GM23338 (cell line): Measurements from ENCODE around the gene PIK3R5. TPM values are rescaled to one million over a fixed set of nuclear protein-coding genes. Genes with fewer than 3 reads are reported as not detected.

Experiments
- ATAC-seq: fragments of 200-7000 bp; cut with Tn5 transposase; 3 replicates; pipeline ENCODE4 v1.9.1; 2020
- DNase-seq: peaks from one replicate; pipeline ENCODE4 v3.0.0-alpha.2; 2015; ENCODE audit warnings: low spot score
- H2AFZ ChIP-seq: fragments of 200-600 bp; sonication (generic); 2 replicates; pipeline ENCODE4 v1.8.0; 2016; ENCODE audit warnings: antibody characterized with exemption, mild to moderate bottlenecking, moderate library complexity
- H3F3A ChIP-seq: fragments of 200-600 bp; sonication (generic); replicated peaks from 2 replicates; pipeline ENCODE4 v1.8.0; 2017; ENCODE audit warnings: antibody characterized with exemption, mixed run types, low read depth
- H3K27ac ChIP-seq: fragments of 200-600 bp; sonication (generic); 2 replicates; pipeline ENCODE4 v1.6.1; 2016; ENCODE audit warnings: low read depth
- H3K27me3 ChIP-seq: fragments of 200-600 bp; sonication (generic); 2 replicates; pipeline ENCODE4 v1.8.0; 2016; ENCODE audit warnings: mild to moderate bottlenecking, mixed run types, moderate library complexity; ENCODE audit not compliant: insufficient read depth
- H3K36me3 ChIP-seq: fragments of 200-600 bp; sonication (generic); 2 replicates; pipeline ENCODE4 v1.8.0; 2016; ENCODE audit warnings: mild to moderate bottlenecking; ENCODE audit not compliant: insufficient read depth
- H3K4me1 ChIP-seq: fragments of 200-600 bp; sonication (generic); 2 replicates; pipeline ENCODE4 v1.8.0; 2016; ENCODE audit warnings: mild to moderate bottlenecking, moderate library complexity; ENCODE audit not compliant: insufficient read depth
- H3K4me2 ChIP-seq: fragments of 200-600 bp; sonication (generic); 2 replicates; pipeline ENCODE4 v1.7.1; 2017; ENCODE audit warnings: mixed run types
- H3K4me3 ChIP-seq: fragments of 200-600 bp; sonication (generic); 2 replicates; pipeline ENCODE4 v1.6.1; 2016; ENCODE audit warnings: mixed run types
- H3K79me2 ChIP-seq: fragments of 200-600 bp; sonication (generic); replicated peaks from 2 replicates; pipeline ENCODE4 v1.8.0; 2017; ENCODE audit warnings: mild to moderate bottlenecking; ENCODE audit not compliant: insufficient read depth
- H3K9me2 ChIP-seq: fragments of 200-600 bp; sonication (generic); 2 replicates; pipeline ENCODE4 v1.8.0; 2017; ENCODE audit not compliant: insufficient read depth
- H4K20me1 ChIP-seq: fragments of 200-600 bp; sonication (generic); replicated peaks from 2 replicates; pipeline ENCODE4 v1.8.0; 2017; ENCODE audit warnings: mild to moderate bottlenecking; ENCODE audit not compliant: insufficient read depth
- H3K27ac Mint-ChIP-seq: 2 replicates; pipeline ENCODE4 v1.8.0; 2020; ENCODE audit warnings: inconsistent platforms, mild to moderate bottlenecking, moderate library complexity, mixed read lengths
- H3K27me3 Mint-ChIP-seq: 3 replicates; pipeline ENCODE4 v1.8.0; 2022; ENCODE audit warnings: low read depth, mild to moderate bottlenecking, moderate library complexity, mixed read lengths, inconsistent platforms; ENCODE audit not compliant: insufficient read depth, poor library complexity
- H3K36me3 Mint-ChIP-seq: 3 replicates; pipeline ENCODE4 v1.8.0; 2021; ENCODE audit warnings: low read depth, mild to moderate bottlenecking, inconsistent platforms, moderate library complexity, mixed read lengths
- H3K4me1 Mint-ChIP-seq: 3 replicates; pipeline ENCODE4 v1.8.0; 2020; ENCODE audit warnings: mild to moderate bottlenecking, inconsistent platforms, mixed read lengths
- H3K4me3 Mint-ChIP-seq: 3 replicates; pipeline ENCODE4 v1.8.0; 2021; ENCODE audit warnings: moderate library complexity, mild to moderate bottlenecking, inconsistent platforms, mixed read lengths
- H3K9me3 Mint-ChIP-seq: 3 replicates; pipeline ENCODE4 v1.8.0; 2020; ENCODE audit warnings: moderate library complexity, mild to moderate bottlenecking, inconsistent platforms, mixed read lengths
- CTCF ChIP-seq, 2 experiments: fragments of 200-600 bp in 1 of 2; sonication (generic) in 1 of 2; conservative IDR thresholded peaks; 2 replicates each; pipeline versions ENCODE4 v1.5.1 to v1.6.1; 2016 to 2017; ENCODE audit warnings: antibody characterized with exemption in 2 of 2, low read depth in 2 of 2, mild to moderate bottlenecking in 2 of 2, moderate library complexity in 1 of 2
- ETS1 ChIP-seq: IDR thresholded peaks from 2 replicates; pipeline ENCODE4 v1.6.1; 2016; ENCODE audit warnings: antibody characterized with exemption
- JUNB ChIP-seq: IDR thresholded peaks from one replicate; pipeline ENCODE4 v1.6.1; 2016; ENCODE audit warnings: antibody characterized with exemption; ENCODE audit not compliant: unreplicated experiment
- REST ChIP-seq: IDR thresholded peaks from one replicate; pipeline ENCODE4 v1.6.1; 2018; ENCODE audit warnings: antibody characterized with exemption; ENCODE audit not compliant: unreplicated experiment
- ZNF331 ChIP-seq: fragments of 250-450 bp; sonication (Bioruptor Pico); IDR thresholded peaks from 2 replicates; pipeline ENCODE4 v1.5.0; 2020; ENCODE audit warnings: low read depth, mild to moderate bottlenecking, moderate library complexity
- polyA plus RNA-seq: library from polyadenylated mRNA; unstranded; fragments of >200 nt; fragmentation: Nextera tagmentation; extraction: Ambion mirVana; gene quantifications from 2 replicates; pipeline ENCODE4 v1.2.1, GENCODE V29; 2016
- total RNA-seq: library from RNA; depleted of rRNA; stranded (reverse); fragments of >200 nt; shearing (Covaris generic); gene quantifications from 2 replicates; pipeline ENCODE4 v1.2.3, GENCODE V29; 2014

The PIK3R5 gene
- total and polyA plus RNA-seq, 2 experiments from 2014 or later, result 1.7 to 9.4 TPM

GRCh38 chr17:8975091-8975725 lies 9.7 kb upstream of the PIK3R5 start:
- DNase-seq, result no peak
- Histone ChIP-seq H3K4me3 (no peak overlapping the region), H3K9me2 (no peaks in the 10 kb centered on the region), H3K4me2 (no peak overlapping the region), H3F3A (no peaks in the 10 kb centered on the region), H3K27me3 (no peaks in the 10 kb centered on the region), H3K4me1 (no peaks in the 10 kb centered on the region), H3K36me3 (no peaks in the 10 kb centered on the region), H2AFZ (no peak overlapping the region), H4K20me1 (no peaks in the 10 kb centered on the region), H3K27ac (no peak overlapping the region), H3K79me2 (no peaks in the 10 kb centered on the region)
- Mint-ChIP-seq H3K4me3 (no peak overlapping the region), H3K9me3 (peaks cover 27% of the 10 kb centered on the region), H3K4me1 (no peaks in the 10 kb centered on the region), H3K27ac (no peak overlapping the region), H3K36me3 (peaks cover 4% of the 10 kb centered on the region; the same call in 2 of the 3 replicates), H3K27me3 (peaks cover 5% of the 10 kb centered on the region)
- ATAC-seq, result no peak; the same call in 2 of the 3 replicates
- TF ChIP-seq CTCF (conservative IDR thresholded peaks at IDR 0.05; ENCODE audit: low read depth in 2 of 2) (peak in 1 of 2 experiments; percentile 34; a peak in 2 of 4 replicates), REST (no peak)

- no peak for DNase-seq
- peaks cover 1% of the 10 kb centered on the region; the same call in 1 of the 2 replicates for H3K4me1 ChIP-seq
- Mint-ChIP-seq H3K4me1 (no peaks in the 10 kb centered on the region; the same call in 2 of the 3 replicates), H3K27me3 (peaks cover 14% of the 10 kb centered on the region), H3K36me3 (peaks cover 12% of the 10 kb centered on the region), H3K9me3 (peaks cover 41% of the 10 kb centered on the region), H3K4me3 (no peak overlapping the region), H3K27ac (no peak overlapping the region)
- no peaks in the 10 kb centered on the region for H3F3A ChIP-seq
- H3K27ac ChIP-seq, result no peak overlapping the region
- no peak overlapping the region for H2AFZ ChIP-seq
- H3K36me3 ChIP-seq, result no peaks in the 10 kb centered on the region
- no peaks in the 10 kb centered on the region for H3K9me2 ChIP-seq
- H3K4me2 ChIP-seq, result no peak overlapping the region
- H4K20me1 ChIP-seq, result no peaks in the 10 kb centered on the region
- H3K4me3 ChIP-seq, result no peak overlapping the region
- TF ChIP-seq ZNF331, result no peak
- no peak for ATAC-seq
- no peaks in the 10 kb centered on the region for H3K79me2 ChIP-seq
- peaks cover 5% of the 10 kb centered on the region for H3K27me3 ChIP-seq
These were observed 4.4 kb upstream of the PIK3R5 start for GRCh38 chr17:8969901-8970300.

GRCh38 chr17:8968503-8968902 lies 3.0 kb upstream of the PIK3R5 start:
- H3K4me2 ChIP-seq, result no peak overlapping the region
- TF ChIP-seq ZNF331 (no peak), JUNB (no peak), ETS1 (no peak)
- Mint-ChIP-seq H3K4me3 (no peak overlapping the region), H3K9me3 (peaks cover 41% of the 10 kb centered on the region), H3K36me3 (peaks cover 12% of the 10 kb centered on the region), H3K27ac (no peak overlapping the region), H3K4me1 (peaks cover 2% of the 10 kb centered on the region; the same call in 2 of the 3 replicates), H3K27me3 (peaks cover 15% of the 10 kb centered on the region)
- H3K27ac ChIP-seq, result no peak overlapping the region
- H2AFZ ChIP-seq, result no peak overlapping the region
- no peak for DNase-seq
- ATAC-seq, result no peak
- no peaks in the 10 kb centered on the region for H4K20me1 ChIP-seq
- H3K9me2 ChIP-seq, result no peaks in the 10 kb centered on the region
- H3K27me3 ChIP-seq, result peaks cover 14% of the 10 kb centered on the region
- no peaks in the 10 kb centered on the region for H3K79me2 ChIP-seq
- peaks cover 7% of the 10 kb centered on the region; the same call in 1 of the 2 replicates for H3K4me1 ChIP-seq
- no peaks in the 10 kb centered on the region for H3K36me3 ChIP-seq
- no peak overlapping the region for H3K4me3 ChIP-seq
- no peaks in the 10 kb centered on the region for H3F3A ChIP-seq
